Prostate gland (tissue), 2 donors: Measurements from ENCODE around the gene AKAP13. TPM values are rescaled to one million over a fixed set of nuclear protein-coding genes. Genes with fewer than 3 reads are reported as not detected.

Source experiments
- DNase-seq: peaks from one replicate; pipeline ENCODE4 v3.0.0-alpha.2; 2019; ENCODE audit warnings: low spot score
- H3K27ac ChIP-seq, 2 donors: fragments of 200-600 bp; sonication (generic); 2 replicates each; pipeline ENCODE4 v1.5.1; 2017 to 2019
- H3K27me3 ChIP-seq: fragments of 200-600 bp; sonication (generic); replicated peaks from 2 replicates; pipeline ENCODE4 v1.5.1; 2019; ENCODE audit not compliant: insufficient read depth
- H3K36me3 ChIP-seq, 2 donors: fragments of 200-600 bp; sonication (generic); 1 replicate in 1 of 2; 2 replicates in 1 of 2; pipeline versions ENCODE4 v1.5.1 to v1.8.1; 2017 to 2019
- H3K4me1 ChIP-seq: fragments of 200-600 bp; sonication (generic); replicated peaks from 2 replicates; pipeline ENCODE4 v1.5.1; 2019
- H3K4me3 ChIP-seq, 2 donors: fragments of 200-600 bp; sonication (generic); 2 replicates each; pipeline ENCODE4 v1.5.1; 2017 to 2019
- H3K9me3 ChIP-seq: fragments of 200-600 bp; sonication (generic); 2 replicates; pipeline ENCODE4 v1.5.1; 2017
- CTCF ChIP-seq, 4 experiments: fragments of 200-600 bp in 2 of 4; fragments of 450-650 bp in 2 of 4; sonication (generic) in 2 of 4; IDR thresholded peaks; 1 replicate in 3 of 4; 2 replicates in 1 of 4; pipeline ENCODE4 v1.5.1; 2016 to 2019; ENCODE audit warnings: antibody characterized with exemption in 4 of 4, mild to moderate bottlenecking in 2 of 4, moderate library complexity in 2 of 4
- POLR2A ChIP-seq: fragments of 450-650 bp; IDR thresholded peaks from one replicate; pipeline ENCODE4 v1.6.1; 2016; ENCODE audit warnings: antibody characterized with exemption, mild to moderate bottlenecking
- POLR2AphosphoS5 ChIP-seq: sonication (generic); formaldehyde crosslinking; IDR thresholded peaks from one replicate; pipeline ENCODE4 v1.6.1; 2017; ENCODE audit warnings: antibody characterized with exemption
- WGBS: methylation state at CpG from one replicate; pipeline ENCODE4 v1.1.5; 2018; 5-methylcytosine and 5-hydroxymethylcytosine counted together
- intact Hi-C: fragments of 100-400 bp; cut with DNase I; formaldehyde crosslinking; loops from one replicate; pipeline ENCODE4 v1.14.2; 2022
- total RNA-seq, 2 donors: library from RNA; depleted of rRNA; stranded (reverse); fragments of >200 nt; gene quantifications; one replicate each; pipeline ENCODE4 v1.1.0, GENCODE V29; 2016

AKAP13 gene
- total RNA-seq, 2 donors from 2014 or later = 102 to 195 TPM

- no peaks in the 10 kb centered on the region for H3K4me1 ChIP-seq
- intact Hi-C loops = no loop called here
- no peaks in the 10 kb centered on the region for H3K27me3 ChIP-seq
- no peak overlapping the region for H3K4me3 ChIP-seq
- no peak for TF ChIP-seq POLR2AphosphoS5
- no peak for TF ChIP-seq POLR2A
- no peak for TF ChIP-seq CTCF (IDR thresholded peaks at IDR 0.05)
- H3K36me3 ChIP-seq = no peaks in the 10 kb centered on the region
- H3K9me3 ChIP-seq = no peaks in the 10 kb centered on the region
- no peak for DNase-seq
- no peak overlapping the region for H3K27ac ChIP-seq
- 29% methylated on average over 3 of the region's 3 CpGs for WGBS
These were observed 93.1 kb downstream of the AKAP13 start for GRCh38 chr15:85473455-85473854.

- intact Hi-C loops = no loop called here
- no peak overlapping the region for H3K27ac ChIP-seq
- DNase-seq = no peak
These were observed 94.4 kb downstream of the AKAP13 start for GRCh38 chr15:85474700-85475316.

GRCh38 chr15:85475317-85475701 is 94.9 kb downstream of the AKAP13 start:
- TF ChIP-seq POLR2A (no peak), CTCF (IDR thresholded peaks at IDR 0.05) (no peak), POLR2AphosphoS5 (no peak)
- 80% methylated on average over 1 of the region's 1 CpG for WGBS
- no peak for DNase-seq
- no peaks in the 10 kb centered on the region for H3K9me3 ChIP-seq
- intact Hi-C loops = no loop called here
- no peaks in the 10 kb centered on the region for H3K27me3 ChIP-seq
- no peaks in the 10 kb centered on the region for H3K4me1 ChIP-seq
- no peak overlapping the region for H3K4me3 ChIP-seq
- H3K27ac ChIP-seq = no peak overlapping the region
- H3K36me3 ChIP-seq = no peaks in the 10 kb centered on the region

More at GRCh38 chr15:85474700-85475316, 94.4 kb downstream of the AKAP13 start:
- no peaks in the 10 kb centered on the region for H3K4me1 ChIP-seq
- H3K9me3 ChIP-seq = no peaks in the 10 kb centered on the region
- H3K36me3 ChIP-seq = no peaks in the 10 kb centered on the region
- no peaks in the 10 kb centered on the region for H3K27me3 ChIP-seq
- 67% methylated on average over 8 of the region's 8 CpGs for WGBS
- TF ChIP-seq CTCF (IDR thresholded peaks at IDR 0.05) (no peak), POLR2AphosphoS5 (no peak), POLR2A (no peak)
- H3K4me3 ChIP-seq = no peak overlapping the region

DNA sequence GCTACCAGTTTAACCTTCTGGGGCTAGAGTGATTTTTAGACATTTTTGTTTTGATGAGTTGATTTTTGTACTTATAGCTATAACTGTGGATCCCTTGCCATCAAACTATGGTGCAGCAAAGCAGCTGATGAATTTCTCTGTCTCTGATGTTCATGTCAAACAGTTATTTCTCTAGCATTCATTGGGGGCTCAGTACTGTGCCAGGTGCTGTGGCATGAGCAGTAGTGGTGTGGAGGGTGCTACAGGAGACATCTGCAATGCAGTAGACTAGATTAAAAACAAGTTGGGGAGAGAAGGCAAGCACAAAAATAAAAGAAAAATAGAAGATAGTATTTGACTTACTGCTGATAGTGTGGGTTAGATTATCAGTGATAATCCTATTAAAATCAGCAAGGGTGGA is 95.3 kb downstream of the AKAP13 start:
- no peaks in the 10 kb centered on the region for H3K9me3 ChIP-seq
- no peaks in the 10 kb centered on the region for H3K27me3 ChIP-seq
- H3K4me1 ChIP-seq = no peaks in the 10 kb centered on the region
- DNase-seq = no peak
- no peak overlapping the region for H3K27ac ChIP-seq
- TF ChIP-seq POLR2A (no peak), CTCF (IDR thresholded peaks at IDR 0.05) (no peak), POLR2AphosphoS5 (no peak)
- intact Hi-C loops = no loop called here
- H3K36me3 ChIP-seq = no peaks in the 10 kb centered on the region
- H3K4me3 ChIP-seq = no peak overlapping the region

GRCh38 chr15:85477061-85477460 is 96.7 kb downstream of the AKAP13 start:
- H3K27ac ChIP-seq = no peak overlapping the region
- no peaks in the 10 kb centered on the region for H3K36me3 ChIP-seq
- intact Hi-C loops = no loop called here
- no peak overlapping the region for H3K4me3 ChIP-seq
- no peaks in the 10 kb centered on the region for H3K27me3 ChIP-seq
- WGBS = 54% methylated on average over 2 of the region's 2 CpGs
- TF ChIP-seq POLR2A (no peak), POLR2AphosphoS5 (no peak), CTCF (IDR thresholded peaks at IDR 0.05) (no peak)
- H3K4me1 ChIP-seq = no peaks in the 10 kb centered on the region
- H3K9me3 ChIP-seq = no peaks in the 10 kb centered on the region
- DNase-seq = no peak
